Measurements from ENCODE around the gene CDH24. TPM values are rescaled to one million over a fixed set of nuclear protein-coding genes. Genes with fewer than 3 reads are reported as not detected.

CDH24 gene
- total RNA-seq, 4 donors from 2014 or later: 2.5 to 5.9 (median 3.6) TPM

DNA sequence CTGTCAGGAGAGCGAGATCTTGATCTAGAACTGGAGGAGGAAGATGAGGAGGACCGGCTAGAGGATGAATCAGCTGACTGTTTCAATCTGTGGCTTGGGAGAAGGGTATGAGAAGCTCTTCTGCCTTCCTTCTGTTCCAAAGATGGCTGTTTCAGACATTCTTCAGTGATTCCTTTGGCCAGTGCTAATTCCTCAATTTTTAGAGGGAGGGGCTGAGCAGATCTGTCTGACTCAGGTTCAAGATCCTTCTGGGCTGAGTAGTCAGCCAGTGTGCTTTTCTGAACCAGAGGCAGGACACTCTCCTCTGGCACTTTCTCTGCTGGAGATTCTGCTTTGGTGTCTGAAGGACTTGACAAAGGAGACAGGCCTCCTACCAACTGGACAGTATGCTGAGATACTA lies 22.4 kb upstream of the CDH24 start:
- no peaks in the 10 kb centered on the region for H3K27me3 ChIP-seq
- intact Hi-C loops (cut with DNase I): no loop called here
- H3K9me3 ChIP-seq: no peaks in the 10 kb centered on the region
- H3K36me3 ChIP-seq: peaks cover 89 to 100% (median 98%) of the 10 kb centered on the region in 4 donors
- H3K4me3 ChIP-seq: no peak overlapping the region
- TF ChIP-seq EP300 (IDR thresholded peaks at IDR 0.05) (no peak), POLR2A (IDR thresholded peaks at IDR 0.05; ENCODE audit: low read depth) (no peak), POLR2AphosphoS5 (IDR thresholded peaks at IDR 0.05) (no peak)
- TF ChIP-seq, protein P1, sequence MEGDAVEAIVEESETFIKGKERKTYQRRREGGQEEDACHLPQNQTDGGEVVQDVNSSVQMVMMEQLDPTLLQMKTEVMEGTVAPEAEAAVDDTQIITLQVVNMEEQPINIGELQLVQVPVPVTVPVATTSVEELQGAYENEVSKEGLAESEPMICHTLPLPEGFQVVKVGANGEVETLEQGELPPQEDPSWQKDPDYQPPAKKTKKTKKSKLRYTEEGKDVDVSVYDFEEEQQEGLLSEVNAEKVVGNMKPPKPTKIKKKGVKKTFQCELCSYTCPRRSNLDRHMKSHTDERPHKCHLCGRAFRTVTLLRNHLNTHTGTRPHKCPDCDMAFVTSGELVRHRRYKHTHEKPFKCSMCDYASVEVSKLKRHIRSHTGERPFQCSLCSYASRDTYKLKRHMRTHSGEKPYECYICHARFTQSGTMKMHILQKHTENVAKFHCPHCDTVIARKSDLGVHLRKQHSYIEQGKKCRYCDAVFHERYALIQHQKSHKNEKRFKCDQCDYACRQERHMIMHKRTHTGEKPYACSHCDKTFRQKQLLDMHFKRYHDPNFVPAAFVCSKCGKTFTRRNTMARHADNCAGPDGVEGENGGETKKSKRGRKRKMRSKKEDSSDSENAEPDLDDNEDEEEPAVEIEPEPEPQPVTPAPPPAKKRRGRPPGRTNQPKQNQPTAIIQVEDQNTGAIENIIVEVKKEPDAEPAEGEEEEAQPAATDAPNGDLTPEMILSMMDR (IDR thresholded peaks at IDR 0.05): no peak
- DNase-seq (ENCODE audit: extremely low spot score): no peak
- peak overlapping the region; percentile 43 to 64 (median 62) for H3K27ac ChIP-seq (replicated peaks in 1 of 4)
- 83% methylated on average over 2 of the region's 2 CpGs for WGBS
- peaks cover 14 to 42% (median 36%) of the 10 kb centered on the region in 4 donors for H3K4me1 ChIP-seq

GRCh38 chr14:23078692-23079116 lies 21.4 kb upstream of the CDH24 start:
- TF ChIP-seq POLR2AphosphoS5 (IDR thresholded peaks at IDR 0.05): peak; percentile 69 to 79
- no peak for TF ChIP-seq POLR2A (IDR thresholded peaks at IDR 0.05; ENCODE audit: low read depth)
- H3K9me3 ChIP-seq: no peaks in the 10 kb centered on the region
- no peak overlapping the region for H3K4me3 ChIP-seq
- WGBS: 9% methylated on average over 2 of the region's 2 CpGs
- H3K27me3 ChIP-seq: no peaks in the 10 kb centered on the region
- intact Hi-C loops (cut with DNase I): no loop called here
- DNase-seq (ENCODE audit: extremely low spot score): no peak
- H3K27ac ChIP-seq (replicated peaks in 1 of 4): peak overlapping the region; percentile 58 to 64 (median 62)
- H3K36me3 ChIP-seq: peaks cover 90 to 100% (median 99%) of the 10 kb centered on the region in 4 donors
- H3K4me1 ChIP-seq: peaks cover 14 to 42% (median 36%) of the 10 kb centered on the region in 4 donors

GRCh38 chr14:23077962-23078361 lies 20.6 kb upstream of the CDH24 start:
- H3K27me3 ChIP-seq: no peaks in the 10 kb centered on the region
- TF ChIP-seq POLR2AphosphoS5 (IDR thresholded peaks at IDR 0.05) (no peak), POLR2A (IDR thresholded peaks at IDR 0.05; ENCODE audit: low read depth) (no peak), EP300 (IDR thresholded peaks at IDR 0.05) (no peak)
- TF ChIP-seq, protein P1 (IDR thresholded peaks at IDR 0.05): no peak
- WGBS: 76% methylated on average over 5 of the region's 5 CpGs
- peak overlapping the region; percentile 58 to 64 (median 62) for H3K27ac ChIP-seq (replicated peaks in 1 of 4)
- peaks cover 17 to 47% (median 38%) of the 10 kb centered on the region in 4 donors for H3K4me1 ChIP-seq
- H3K4me3 ChIP-seq: no peak overlapping the region
- no peak for DNase-seq (ENCODE audit: extremely low spot score)
- H3K9me3 ChIP-seq: no peaks in the 10 kb centered on the region
- intact Hi-C loops (cut with DNase I): no loop called here
- H3K36me3 ChIP-seq: peaks cover 88 to 100% (median 99%) of the 10 kb centered on the region in 4 donors

GRCh38 chr14:23076785-23077408 lies 19.6 kb upstream of the CDH24 start:
- no peaks in the 10 kb centered on the region for H3K27me3 ChIP-seq
- 62% methylated on average over 5 of the region's 5 CpGs for WGBS
- peak overlapping the region in 3 of 4 donors; percentile 20 to 63 (median 32) for H3K27ac ChIP-seq (replicated peaks in 1 of 4)
- TF ChIP-seq, protein P1 (IDR thresholded peaks at IDR 0.05): peak; percentile 39 to 62 (median 49)
- no peak for TF ChIP-seq EP300 (IDR thresholded peaks at IDR 0.05)
- intact Hi-C loops (cut with DNase I): no loop called here
- H3K9me3 ChIP-seq: no peaks in the 10 kb centered on the region
- H3K4me1 ChIP-seq: peaks cover 28 to 58% (median 48%) of the 10 kb centered on the region in 4 donors
- no peak for DNase-seq (ENCODE audit: extremely low spot score)
- peaks cover 81 to 97% (median 95%) of the 10 kb centered on the region in 4 donors for H3K36me3 ChIP-seq
- no peak overlapping the region for H3K4me3 ChIP-seq

DNA sequence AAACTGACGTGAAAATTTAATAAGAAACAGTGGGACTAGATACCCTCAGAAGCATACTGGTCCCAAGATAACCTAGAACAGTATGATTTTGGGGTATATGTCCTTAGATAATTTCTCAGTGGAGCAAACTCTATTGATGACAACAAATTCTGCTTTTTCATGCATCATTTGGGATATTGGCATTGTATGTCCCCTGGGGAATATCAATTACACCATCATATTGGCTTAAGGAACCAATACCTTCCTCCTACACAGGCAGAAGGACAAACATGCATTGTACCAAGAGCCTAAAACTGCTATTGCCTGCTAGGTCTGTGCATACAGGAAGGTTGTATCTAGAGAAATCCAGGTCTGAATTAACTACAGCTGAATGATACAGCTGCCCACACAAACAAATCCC lies 17.6 kb upstream of the CDH24 start:
- no peak overlapping the region for H3K4me3 ChIP-seq
- DNase-seq (ENCODE audit: extremely low spot score): no peak
- peaks cover 43 to 75% (median 66%) of the 10 kb centered on the region in 4 donors for H3K4me1 ChIP-seq
- peaks cover 61 to 77% (median 75%) of the 10 kb centered on the region in 4 donors for H3K36me3 ChIP-seq
- WGBS: 96% methylated on average over 1 of the region's 1 CpG
- no peaks in the 10 kb centered on the region for H3K9me3 ChIP-seq
- no peak overlapping the region for H3K27ac ChIP-seq (replicated peaks in 1 of 4)
- no peak for TF ChIP-seq EP300 (IDR thresholded peaks at IDR 0.05)
- TF ChIP-seq, protein P1 (IDR thresholded peaks at IDR 0.05): no peak
- TF ChIP-seq POLR2AphosphoS5 (IDR thresholded peaks at IDR 0.05): no peak
- TF ChIP-seq POLR2A (IDR thresholded peaks at IDR 0.05; ENCODE audit: low read depth): no peak
- intact Hi-C loops (cut with DNase I): no loop called here
- H3K27me3 ChIP-seq: no peaks in the 10 kb centered on the region
